ENCODE data around the gene KRT86.

- TF ChIP-seq CTCF (IDR thresholded peaks at IDR 0.05; ENCODE audit: low read depth, low read length) (no peak), EZH2phosphoT487 (IDR thresholded peaks at IDR 0.05; ENCODE audit: low read depth) (no peak)
Measured at GRCh38 chr12:52275686-52276085, 1.2 kb downstream of the KRT86 start.

Data from OCI-LY3 (cell line).